K562 (cell line): ENCODE results near the gene CNOT6. TPM values are rescaled to one million over a fixed set of nuclear protein-coding genes. Genes with fewer than 3 reads are reported as not detected.
A peak's percentile ranks its signal among the peaks of the same experiment; 100 is the strongest.

ENCODE experiments used
- ATAC-seq: fragments of 200-7000 bp; cut with Tn5 transposase; 3 replicates; pipeline ENCODE4 v1.9.1; 2020; ENCODE audit warnings: moderate library complexity
- BruUV-seq: library from RNA; stranded (reverse); fragments of 400-500 nt; replicated peaks from 2 replicates; lab custom pipeline; 2021; lab: Mats Ljungman, UMichigan
- CTCF ChIA-PET: fragments of 300-600 bp; formaldehyde crosslinking; extraction: SDS; loops from one replicate; lab custom pipeline; 2021; ENCODE audit warnings: low intra/inter-chr PET ratio; lab: Yijun Ruan, JAX
- POLR2A ChIA-PET: fragments of 300-600, 350-650 bp; sonication (Branson Sonifier 250); formaldehyde crosslinking; extraction: SDS; loops from one replicate; lab custom pipeline; 2021; ENCODE audit warnings: antibody characterized with exemption, inconsistent platforms; lab: Yijun Ruan, JAX
- DNase-seq, 4 experiments: peaks; one replicate each; pipeline versions ENCODE4 v3.0.0 to v3.0.0-alpha.2; 2011 to 2018; ENCODE audit warnings: low spot score in 3 of 4, mixed read lengths in 3 of 4; ENCODE audit errors: extremely low read depth in 1 of 4
- FAIRE-seq: peaks from 2 replicates; lab custom pipeline; 2011; peaks lifted over from hg19 to GRCh38; lab: Jason Lieb, UNC
- H2AFZ ChIP-seq: 2 replicates; pipeline ENCODE4 v1.6.0; 2011; ENCODE audit warnings: low read depth, low read length, control low read depth, inconsistent platforms
- H3K27ac ChIP-seq: fragments of 200-600 bp; 3 replicates; pipeline ENCODE4 v1.8.0; 2011; ENCODE audit warnings: low read depth, mild to moderate bottlenecking, control low read depth, inconsistent platforms, low read length, moderate library complexity, mixed read lengths; ENCODE audit errors: extremely low read depth
- H3K27me3 ChIP-seq, 2 experiments: fragments of 300-600 bp in 1 of 2; 2 replicates in 1 of 2; 3 replicates in 1 of 2; pipeline versions ENCODE4 v1.6.0 to v1.8.0; 2011; ENCODE audit warnings: inconsistent platforms in 2 of 2, low read length in 2 of 2, mild to moderate bottlenecking in 1 of 2, mixed read lengths in 1 of 2, moderate library complexity in 1 of 2; ENCODE audit not compliant: control insufficient read depth in 2 of 2, insufficient read depth in 2 of 2
- H3K36me3 ChIP-seq: fragments of 300-600 bp; 3 replicates; pipeline ENCODE4 v1.8.0; 2011; ENCODE audit warnings: mild to moderate bottlenecking, low read length, inconsistent platforms; ENCODE audit not compliant: control insufficient read depth, insufficient read depth
- H3K4me1 ChIP-seq, 2 experiments: fragments of 200-600 bp in 1 of 2; replicated peaks in 1 of 2; 2 replicates in 1 of 2; 3 replicates in 1 of 2; pipeline versions ENCODE4 v1.5.1 to v1.8.0; 2011; ENCODE audit warnings: inconsistent platforms in 2 of 2, low read length in 2 of 2, mild to moderate bottlenecking in 1 of 2, mixed read lengths in 1 of 2, moderate library complexity in 1 of 2; ENCODE audit not compliant: control insufficient read depth in 2 of 2, insufficient read depth in 2 of 2
- H3K4me2 ChIP-seq: 2 replicates; pipeline ENCODE4 v1.6.1; 2011; ENCODE audit warnings: low read length, control low read depth, inconsistent platforms, mixed read lengths; ENCODE audit not compliant: insufficient read depth
- H3K4me3 ChIP-seq: fragments of 200-600 bp; sonication (generic), shearing (Covaris generic); 2 replicates; pipeline ENCODE4 v1.5.1; 2016; ENCODE audit warnings: control low read depth, inconsistent platforms
- H3K79me2 ChIP-seq: fragments of 200-600 bp; 3 replicates; pipeline ENCODE4 v1.8.0; 2011; ENCODE audit warnings: low read length, inconsistent platforms; ENCODE audit not compliant: control insufficient read depth, insufficient read depth
- H3K9ac ChIP-seq, 2 experiments: 2 replicates each; pipeline versions ENCODE4 v1.6.0 to v1.6.1; 2011; ENCODE audit warnings: low read depth in 2 of 2, low read length in 2 of 2, control low read depth in 1 of 2, inconsistent platforms in 1 of 2, mild to moderate bottlenecking in 1 of 2, mixed read lengths in 1 of 2; ENCODE audit not compliant: insufficient read depth in 1 of 2
- H3K9me1 ChIP-seq: one replicate; pipeline ENCODE4 v1.6.0; 2011; ENCODE audit warnings: inconsistent platforms, mild to moderate bottlenecking, low read length, moderate library complexity; ENCODE audit not compliant: control insufficient read depth, insufficient read depth
- H3K9me3 ChIP-seq: replicated peaks from 2 replicates; pipeline ENCODE4 v1.5.1; 2011; ENCODE audit warnings: low read depth, low read length, inconsistent platforms; ENCODE audit not compliant: control insufficient read depth, insufficient read depth
- H4K20me1 ChIP-seq: replicated peaks from 2 replicates; pipeline ENCODE4 v1.6.1; 2011; ENCODE audit warnings: low read length, inconsistent platforms, mixed read lengths; ENCODE audit not compliant: control insufficient read depth, insufficient read depth
- DIDO1 ChIP-seq: fragments of 450-650 bp; IDR thresholded peaks from 2 replicates; pipeline ENCODE4 v1.6.1; 2016; ENCODE audit warnings: low read depth, missing biosample characterization, missing genetic modification characterization
- NONO ChIP-seq, 2 experiments: fragments of 200-400 bp in 1 of 2; fragments of 450-650 bp in 1 of 2; formaldehyde crosslinking in 1 of 2; IDR thresholded peaks; 2 replicates each; pipeline ENCODE4 v1.6.1; 2017; ENCODE audit warnings: low read depth in 2 of 2, mild to moderate bottlenecking in 2 of 2, moderate library complexity in 2 of 2, low read length in 1 of 2
- TFAP4 ChIP-seq: sonication (generic); formaldehyde crosslinking; IDR thresholded peaks from 2 replicates; pipeline ENCODE4 v1.8.0; 2022; ENCODE audit warnings: missing genetic modification reagents, mild to moderate bottlenecking, moderate library complexity, borderline replicate concordance
- ZNF165 ChIP-seq: fragments of 250-450 bp; sonication (Bioruptor Pico); IDR thresholded peaks from 2 replicates; pipeline ENCODE4 v1.4.0; 2020; ENCODE audit warnings: borderline replicate concordance
- ZNF830 ChIP-seq: fragments of 250-450 bp; sonication (Bioruptor Pico); IDR thresholded peaks from 2 replicates; pipeline ENCODE4 v1.5.0; 2021; ENCODE audit warnings: mild to moderate bottlenecking
- WGBS: fragments of 100-300 bp; shearing (Covaris generic); methylation state at CpG from one replicate; pipeline ENCODE4 v1.1.6; 2016; ENCODE audit warnings: low coverage, mixed read lengths; ENCODE audit not compliant: insufficient coverage; ENCODE audit errors: missing lambda C conversion rate; 5-methylcytosine and 5-hydroxymethylcytosine counted together
- in situ Hi-C: fragments of 300-500 bp; cut with MboI; formaldehyde crosslinking; loops from 4 replicates; pipeline ENCODE4 v1.15.0; 2018; ENCODE audit warnings: inconsistent platforms, mixed read lengths
- intact Hi-C: fragments of 100-400 bp; cut with micrococcal nuclease; formaldehyde crosslinking; loops from 2 replicates; pipeline ENCODE4 v1.14.2; 2022
- polyA plus RNA-seq, 8 experiments: library from polyadenylated mRNA; depleted of rRNA in 4 of 8; stranded (reverse) in 5 of 8; unstranded in 3 of 8; fragments of >200 nt; fragmentation: Nextera tagmentation in 2 of 8; fragmentation: Illumina TruSeq in 1 of 8; extraction: Ambion mirVana in 2 of 8; extraction: Trizol in 1 of 8; gene quantifications; 2 replicates each; pipeline versions ENCODE4 v1.2.1 to v1.2.3, GENCODE V29; 2011 to 2014; ENCODE audit warnings: inconsistent platforms in 1 of 8, missing spikeins in 1 of 8
- total RNA-seq, 7 experiments: library from RNA; depleted of rRNA in 6 of 7; stranded (reverse); fragments of >200 nt in 6 of 7; fragmentation: Illumina TruSeq in 2 of 7; extraction: Trizol in 2 of 7; gene quantifications; 2 replicates each; pipeline versions ENCODE4 v1.2.1 to v1.2.3, GENCODE V29; 2011 to 2021; ENCODE audit warnings: low replicate concordance in 1 of 7
- TF ChIP-seq, protein P1 (sequence below): fragments of 450-650 bp; formaldehyde crosslinking; IDR thresholded peaks from 2 replicates; pipeline ENCODE4 v1.4.0; 2022; ENCODE audit warnings: mild to moderate bottlenecking, moderate library complexity

CNOT6 gene
- total and polyA plus RNA-seq, 9 of the 15 experiments (the other 6 are each of a cell fraction or from before 2014, with no cell fraction given): 4.9 to 32.4 (median 14.0) TPM

GRCh38 chr5:180460834-180461233, 33.3 kb upstream of the CNOT6 start:
- Histone ChIP-seq H3K4me3 (no peak overlapping the region), H3K9me3 (no peaks in the 10 kb centered on the region), H3K27ac (no peak overlapping the region), H3K79me2 (no peaks in the 10 kb centered on the region), H3K9me1 (no peaks in the 10 kb centered on the region)
- ATAC-seq (peak; percentile 33; the same call in 2 of the 3 replicates), DNase-seq (no peak)
- CTCF ChIA-PET: interaction anchor here (0.6 kb wide), 1 partner anchor 921 kb away, joined by 7 read pairs; no protein-coding TSS in a partner anchor
- TF ChIP-seq, protein P1, sequence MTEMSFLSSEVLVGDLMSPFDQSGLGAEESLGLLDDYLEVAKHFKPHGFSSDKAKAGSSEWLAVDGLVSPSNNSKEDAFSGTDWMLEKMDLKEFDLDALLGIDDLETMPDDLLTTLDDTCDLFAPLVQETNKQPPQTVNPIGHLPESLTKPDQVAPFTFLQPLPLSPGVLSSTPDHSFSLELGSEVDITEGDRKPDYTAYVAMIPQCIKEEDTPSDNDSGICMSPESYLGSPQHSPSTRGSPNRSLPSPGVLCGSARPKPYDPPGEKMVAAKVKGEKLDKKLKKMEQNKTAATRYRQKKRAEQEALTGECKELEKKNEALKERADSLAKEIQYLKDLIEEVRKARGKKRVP (CRISPR knock-in tag): no peak
- TF ChIP-seq TFAP4 (no peak), ZNF830 (CRISPR knock-in tag) (no peak), DIDO1 (tag) (no peak), ZNF165 (CRISPR knock-in tag) (no peak), NONO (IDR thresholded peaks at IDR 0.05; ENCODE audit: low read depth in 2 of 2, low read length in 1 of 2) (no peak)
- TF ChIP-seq, all 486 proteins: peak for 0
- Histone ChIP-seq H3K4me2 (no peak overlapping the region), H3K4me1 (peaks cover 0 to 8% of the 10 kb centered on the region in 2 experiments; a peak in 1 of 5 replicates), H3K9ac (0 out of 4 replicates have a peak overlapping the region, but pooled peaks of 1 of the 2 experiments have one; percentile 35), H3K27me3 (peaks cover 15 to 68% of the 10 kb centered on the region in 2 experiments; a peak in 3 of 5 replicates), H2AFZ (no peak overlapping the region), H4K20me1 (no peaks in the 10 kb centered on the region), H3K36me3 (no peaks in the 10 kb centered on the region)
- in situ Hi-C loops (no loop called here), intact Hi-C loops (no loop called here)
- POLR2A ChIA-PET: interaction anchor here (0.7 to 1.1 kb wide), 3 partner anchors 10 to 49 kb away, joined by 3 read pairs; no protein-coding TSS in a partner anchor
- 10% methylated on average over 10 of the region's 10 CpGs for WGBS
- no TSS peak for BruUV-seq
- no peak for FAIRE-seq
